ENCODE data around the gene AP1G2. TPM values are rescaled to one million over a fixed set of nuclear protein-coding genes. Genes with fewer than 3 reads are reported as not detected.

The AP1G2 gene
- total RNA-seq, 1 experiment from 2014 or later = 69.7 TPM

DNA sequence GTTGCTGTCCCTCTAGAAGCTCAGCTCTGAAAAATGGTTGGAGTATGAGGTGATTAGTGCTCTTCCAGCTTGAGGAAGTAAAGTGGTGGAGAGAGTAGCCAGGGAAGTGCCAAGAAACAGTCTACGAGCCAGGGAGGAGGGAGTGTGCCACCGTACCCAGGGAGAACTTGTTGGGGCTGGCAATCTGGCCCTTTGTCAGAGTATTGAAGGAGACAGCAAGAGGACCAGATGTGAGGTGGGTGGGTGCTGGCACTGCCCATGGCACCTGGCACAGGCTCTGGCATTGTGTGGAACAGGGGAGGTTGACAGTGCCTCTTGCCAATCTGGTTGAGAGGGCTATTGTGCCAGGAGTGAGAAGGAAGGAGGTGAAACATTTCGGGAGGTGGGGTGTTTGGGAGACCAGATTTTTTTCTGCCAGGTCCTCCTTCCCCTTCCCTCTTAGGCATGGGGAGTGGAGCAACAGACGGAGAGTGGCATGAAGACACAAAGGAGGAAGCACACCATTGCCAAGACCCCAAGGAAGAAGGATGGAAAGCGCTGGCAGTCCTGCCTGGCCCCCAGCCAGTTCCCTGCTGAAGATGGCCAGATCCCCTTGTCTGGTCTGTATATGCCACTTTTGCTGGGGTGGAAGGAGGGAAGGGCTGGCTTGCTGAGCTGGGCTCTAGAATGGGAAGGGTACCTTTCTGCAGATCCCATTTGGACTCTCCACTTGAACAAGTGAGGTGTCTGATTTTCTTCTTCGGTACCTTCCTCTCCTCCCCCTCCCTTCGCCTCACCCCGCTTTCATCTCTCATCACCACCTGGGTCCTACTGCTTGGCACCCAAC lies 53.6 kb downstream of the AP1G2 start:
- Histone ChIP-seq H4K20me1 (ENCODE audit: low read length) (no peaks in the 10 kb centered on the region), H3K4me1 (ENCODE audit: insufficient read depth, low read length) (no peaks in the 10 kb centered on the region), H3K79me2 (ENCODE audit: low read length) (no peaks in the 10 kb centered on the region), H3K9me2 (replicated peaks; ENCODE audit: low read length) (no peaks in the 10 kb centered on the region), H3K9me3 (ENCODE audit: low read length) (no peaks in the 10 kb centered on the region), H3K9ac (ENCODE audit: low read length) (no peak overlapping the region), H3K27ac (ENCODE audit: low read length) (no peak overlapping the region), H3F3A (ENCODE audit: low read length, unreplicated experiment) (no peaks in the 10 kb centered on the region), H3K27me3 (ENCODE audit: low read length) (no peaks in the 10 kb centered on the region), H3K4me3 (ENCODE audit: low read length) (no peak overlapping the region), H3K4me2 (ENCODE audit: low read length) (no peak overlapping the region), H2AFZ (ENCODE audit: low read length) (no peak overlapping the region), H3K36me3 (ENCODE audit: low read depth, low read length) (no peaks in the 10 kb centered on the region)
- intact Hi-C loops (cut with micrococcal nuclease) = no loop called here
- no peak for DNase-seq
- POLR2A ChIA-PET (ENCODE audit: unreplicated experiment) = no interaction called here
- CTCF ChIA-PET = no interaction called here
- ATAC-seq = no peak
- no TSS peak for BruUV-seq (replicated peaks)
- TF ChIP-seq EZH2phosphoT487 (IDR thresholded peaks at IDR 0.05; ENCODE audit: borderline replicate concordance, low read length) (no peak), EZH2 (IDR thresholded peaks at IDR 0.05; ENCODE audit: low read length, unreplicated experiment) (no peak)
- TF ChIP-seq, protein P1, sequence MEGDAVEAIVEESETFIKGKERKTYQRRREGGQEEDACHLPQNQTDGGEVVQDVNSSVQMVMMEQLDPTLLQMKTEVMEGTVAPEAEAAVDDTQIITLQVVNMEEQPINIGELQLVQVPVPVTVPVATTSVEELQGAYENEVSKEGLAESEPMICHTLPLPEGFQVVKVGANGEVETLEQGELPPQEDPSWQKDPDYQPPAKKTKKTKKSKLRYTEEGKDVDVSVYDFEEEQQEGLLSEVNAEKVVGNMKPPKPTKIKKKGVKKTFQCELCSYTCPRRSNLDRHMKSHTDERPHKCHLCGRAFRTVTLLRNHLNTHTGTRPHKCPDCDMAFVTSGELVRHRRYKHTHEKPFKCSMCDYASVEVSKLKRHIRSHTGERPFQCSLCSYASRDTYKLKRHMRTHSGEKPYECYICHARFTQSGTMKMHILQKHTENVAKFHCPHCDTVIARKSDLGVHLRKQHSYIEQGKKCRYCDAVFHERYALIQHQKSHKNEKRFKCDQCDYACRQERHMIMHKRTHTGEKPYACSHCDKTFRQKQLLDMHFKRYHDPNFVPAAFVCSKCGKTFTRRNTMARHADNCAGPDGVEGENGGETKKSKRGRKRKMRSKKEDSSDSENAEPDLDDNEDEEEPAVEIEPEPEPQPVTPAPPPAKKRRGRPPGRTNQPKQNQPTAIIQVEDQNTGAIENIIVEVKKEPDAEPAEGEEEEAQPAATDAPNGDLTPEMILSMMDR (conservative IDR thresholded peaks at IDR 0.05; ENCODE audit: low read depth, low read length) = no peak

DNA sequence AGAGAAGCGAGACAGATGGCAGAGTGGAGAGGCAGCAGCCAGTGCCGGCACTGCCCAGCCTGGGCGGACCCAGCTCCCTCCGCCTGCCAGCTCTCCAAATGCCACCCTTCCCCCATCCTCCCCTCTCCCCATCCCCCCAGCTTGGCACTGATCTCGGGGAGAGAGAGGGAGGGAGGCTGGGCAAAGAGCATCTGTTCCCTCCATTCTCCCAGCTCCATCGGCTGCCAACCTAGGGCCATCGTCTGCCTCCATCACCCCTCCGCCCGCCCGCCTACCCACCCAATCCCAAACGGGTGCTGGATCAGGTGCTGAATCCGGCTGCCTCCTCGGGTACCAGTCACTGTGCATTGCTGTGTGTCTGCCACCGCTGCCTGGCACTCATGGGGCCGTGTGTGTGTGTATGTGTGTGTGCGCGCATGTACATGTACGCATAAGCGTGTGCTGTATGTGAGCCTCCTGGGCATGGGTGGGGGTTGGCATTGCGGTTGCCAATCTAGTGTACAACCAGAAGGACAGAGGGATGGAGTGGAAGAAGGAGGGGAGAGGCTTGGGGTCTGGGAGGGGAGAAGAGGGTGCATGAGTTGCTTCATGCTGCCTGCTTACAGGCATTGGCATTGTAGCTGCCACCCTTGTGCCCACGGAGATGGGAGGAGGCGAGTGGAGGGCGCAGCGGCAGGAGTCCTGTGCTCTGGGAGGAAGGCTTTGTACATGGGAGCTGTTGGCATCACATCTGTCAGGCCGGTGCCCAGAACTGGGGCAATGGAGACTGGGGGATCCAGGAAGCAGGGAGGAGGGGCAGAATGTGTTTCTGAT lies 54.4 kb downstream of the AP1G2 start:
- no peak for ATAC-seq
- Histone ChIP-seq H3K9me3 (ENCODE audit: low read length) (no peaks in the 10 kb centered on the region), H3K4me1 (ENCODE audit: insufficient read depth, low read length) (no peaks in the 10 kb centered on the region), H3K27me3 (ENCODE audit: low read length) (no peaks in the 10 kb centered on the region), H2AFZ (ENCODE audit: low read length) (no peak overlapping the region), H3K79me2 (ENCODE audit: low read length) (no peaks in the 10 kb centered on the region), H3K27ac (ENCODE audit: low read length) (no peak overlapping the region), H3K4me2 (ENCODE audit: low read length) (no peak overlapping the region), H3F3A (ENCODE audit: low read length, unreplicated experiment) (no peaks in the 10 kb centered on the region), H3K4me3 (ENCODE audit: low read length) (no peak overlapping the region), H3K36me3 (ENCODE audit: low read depth, low read length) (no peaks in the 10 kb centered on the region), H3K9ac (ENCODE audit: low read length) (no peak overlapping the region), H4K20me1 (ENCODE audit: low read length) (no peaks in the 10 kb centered on the region), H3K9me2 (replicated peaks; ENCODE audit: low read length) (no peaks in the 10 kb centered on the region)
- intact Hi-C loops (cut with micrococcal nuclease) = no loop called here
- ChIA-PET POLR2A (ENCODE audit: unreplicated experiment) (no interaction called here), CTCF (no interaction called here)
- TF ChIP-seq EZH2phosphoT487 (IDR thresholded peaks at IDR 0.05; ENCODE audit: borderline replicate concordance, low read length) (no peak), EZH2 (IDR thresholded peaks at IDR 0.05; ENCODE audit: low read length, unreplicated experiment) (no peak)
- BruUV-seq (replicated peaks) = no TSS peak
- no peak for DNase-seq

DNA sequence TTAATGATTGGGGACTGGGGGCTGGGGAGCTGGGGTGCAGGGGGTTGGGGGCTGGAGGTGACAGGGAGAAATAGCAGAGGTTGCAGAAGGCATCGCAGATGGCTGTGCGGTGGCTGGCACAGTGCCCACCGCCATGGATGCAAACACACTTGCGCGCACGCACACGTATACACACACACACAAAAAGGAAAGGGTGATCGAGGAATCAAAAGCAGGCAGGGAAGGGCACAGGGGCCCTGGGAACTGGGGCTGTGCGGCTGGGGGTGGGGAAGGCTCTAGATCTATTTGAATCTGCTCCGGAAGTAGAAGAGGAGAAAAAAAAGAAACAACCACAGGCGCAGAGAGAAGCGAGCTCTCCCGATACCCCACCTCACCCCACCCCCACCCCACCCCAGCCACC lies 55.4 kb downstream of the AP1G2 start:
- Histone ChIP-seq H4K20me1 (ENCODE audit: low read length) (no peaks in the 10 kb centered on the region), H3K27me3 (ENCODE audit: low read length) (no peaks in the 10 kb centered on the region), H3K9ac (ENCODE audit: low read length) (no peak overlapping the region), H2AFZ (ENCODE audit: low read length) (no peak overlapping the region), H3K4me3 (ENCODE audit: low read length) (no peak overlapping the region), H3K36me3 (ENCODE audit: low read depth, low read length) (no peaks in the 10 kb centered on the region), H3K79me2 (ENCODE audit: low read length) (no peaks in the 10 kb centered on the region), H3K9me3 (ENCODE audit: low read length) (no peaks in the 10 kb centered on the region), H3F3A (ENCODE audit: low read length, unreplicated experiment) (no peaks in the 10 kb centered on the region), H3K9me2 (replicated peaks; ENCODE audit: low read length) (no peaks in the 10 kb centered on the region), H3K27ac (ENCODE audit: low read length) (no peak overlapping the region), H3K4me2 (ENCODE audit: low read length) (no peak overlapping the region), H3K4me1 (ENCODE audit: insufficient read depth, low read length) (no peaks in the 10 kb centered on the region)
- no TSS peak for BruUV-seq (replicated peaks)
- ATAC-seq = no peak
- ChIA-PET POLR2A (ENCODE audit: unreplicated experiment) (no interaction called here), CTCF (no interaction called here)
- no peak for TF ChIP-seq EZH2 (IDR thresholded peaks at IDR 0.05; ENCODE audit: low read length, unreplicated experiment)
- TF ChIP-seq, protein P1 (conservative IDR thresholded peaks at IDR 0.05; ENCODE audit: low read depth, low read length) = no peak
- no peak for TF ChIP-seq EZH2phosphoT487 (IDR thresholded peaks at IDR 0.05; ENCODE audit: borderline replicate concordance, low read length)
- intact Hi-C loops (cut with micrococcal nuclease) = no loop called here
- no peak for DNase-seq

Other genes with a start within 250 kb of the AP1G2 start
- 89.1 and 116 TPM in 2 replicates for gene PABPN1, start 246.3 kb downstream of the AP1G2 start, total RNA-seq (2014; rRNA removed)
- 12.0 and 13.2 TPM in 2 replicates for gene SLC22A17, start 214.9 kb downstream of the AP1G2 start, total RNA-seq (2014; rRNA removed)
- 0.23 and 0.36 TPM in 2 replicates for gene EFS, start 202.6 kb downstream of the AP1G2 start, total RNA-seq (2014; rRNA removed)
- not detected in 2 replicates for gene IL25, start 195.0 kb downstream of the AP1G2 start, total RNA-seq (2014; rRNA removed)
- not detected in 2 replicates for gene CMTM5, start 190.7 kb downstream of the AP1G2 start, total RNA-seq (2014; rRNA removed)
- not detected in 2 replicates for gene MYH6, start 159.5 kb downstream of the AP1G2 start, total RNA-seq (2014; rRNA removed)
- not detected in 2 replicates for gene MYH7, start 132.1 kb downstream of the AP1G2 start, total RNA-seq (2014; rRNA removed)
- gene NGDN, start 98.1 kb downstream of the AP1G2 start, total RNA-seq (2014; rRNA removed) = 57.6 and 77.3 TPM in 2 replicates
- gene ZFHX2, start 16.0 kb downstream of the AP1G2 start, total RNA-seq (2014; rRNA removed) = 0.55 and 1.4 TPM in 2 replicates
- 13.0 and 27.2 TPM in 2 replicates for gene THTPA, start 11.5 kb downstream of the AP1G2 start, total RNA-seq (2014; rRNA removed)
- gene JPH4, start 11.0 kb upstream of the AP1G2 start, total RNA-seq (2014; rRNA removed) = not detected in 2 replicates
- 40.9 and 43.2 TPM in 2 replicates for gene DHRS2, start 68.6 kb upstream of the AP1G2 start, total RNA-seq (2014; rRNA removed)

Measured in PC-3 (cell line).